ENCODE measurements around the gene EIF3A.
"Not testable (repeated sequence)": the region's sequence is repeated elsewhere in the genome, so short reads cannot be mapped to it uniquely, and the experiment has no call there.

- TF ChIP-seq, protein P1, sequence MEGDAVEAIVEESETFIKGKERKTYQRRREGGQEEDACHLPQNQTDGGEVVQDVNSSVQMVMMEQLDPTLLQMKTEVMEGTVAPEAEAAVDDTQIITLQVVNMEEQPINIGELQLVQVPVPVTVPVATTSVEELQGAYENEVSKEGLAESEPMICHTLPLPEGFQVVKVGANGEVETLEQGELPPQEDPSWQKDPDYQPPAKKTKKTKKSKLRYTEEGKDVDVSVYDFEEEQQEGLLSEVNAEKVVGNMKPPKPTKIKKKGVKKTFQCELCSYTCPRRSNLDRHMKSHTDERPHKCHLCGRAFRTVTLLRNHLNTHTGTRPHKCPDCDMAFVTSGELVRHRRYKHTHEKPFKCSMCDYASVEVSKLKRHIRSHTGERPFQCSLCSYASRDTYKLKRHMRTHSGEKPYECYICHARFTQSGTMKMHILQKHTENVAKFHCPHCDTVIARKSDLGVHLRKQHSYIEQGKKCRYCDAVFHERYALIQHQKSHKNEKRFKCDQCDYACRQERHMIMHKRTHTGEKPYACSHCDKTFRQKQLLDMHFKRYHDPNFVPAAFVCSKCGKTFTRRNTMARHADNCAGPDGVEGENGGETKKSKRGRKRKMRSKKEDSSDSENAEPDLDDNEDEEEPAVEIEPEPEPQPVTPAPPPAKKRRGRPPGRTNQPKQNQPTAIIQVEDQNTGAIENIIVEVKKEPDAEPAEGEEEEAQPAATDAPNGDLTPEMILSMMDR (IDR thresholded peaks at IDR 0.05), result not testable (repeated sequence)
- not testable (repeated sequence) for TF ChIP-seq POLR2A, EP300, POLR2AphosphoS5 (IDR thresholded peaks at IDR 0.05)
Observed at GRCh38 chr10:119028445-119028899, 52.1 kb downstream of the EIF3A start.

All from stomach (tissue), 4 donors.